ENCODE measurements around the gene RNF227.
A peak's percentile ranks its signal among the peaks of the same experiment; 100 is the strongest.

RNF227 gene

DNA sequence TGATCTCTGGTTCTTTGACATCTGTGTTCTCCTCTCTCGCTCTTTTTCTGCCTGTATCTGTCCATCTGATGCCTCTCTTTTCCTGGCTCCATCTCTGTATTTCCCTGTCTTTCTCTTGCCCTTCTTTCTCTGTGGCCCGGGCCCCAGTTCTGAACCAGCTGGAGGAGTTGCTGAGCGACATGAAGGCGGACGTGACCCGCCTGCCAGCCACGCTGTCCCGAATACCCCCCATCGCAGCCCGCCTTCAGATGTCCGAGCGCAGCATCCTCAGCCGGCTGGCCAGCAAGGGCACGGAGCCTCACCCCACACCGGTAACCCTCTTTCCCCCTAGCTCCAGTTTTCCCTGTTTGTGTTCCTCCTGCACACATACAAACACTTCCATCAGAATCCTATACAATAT lies 5.8 kb downstream of the RNF227 start:
- WGBS, 2 donors (ENCODE audit: extremely low coverage in 2 of 2, insufficient read length in 2 of 2, insufficient replicate concordance in 1 of 2), result no CpG with 5 or more reads among the region's 15 CpGs
- DNase-seq (ENCODE audit: low spot score), result no peak
- no peak overlapping the region for H4K8ac ChIP-seq (ENCODE audit: low read depth, low read length)
- peak overlapping the region; percentile 61 for H3K23ac ChIP-seq (ENCODE audit: low read depth, low read length, poor library complexity)
- H3K4me3 ChIP-seq (ENCODE audit: low read length in 2 of 2), result no peak overlapping the region
- H4K91ac ChIP-seq (ENCODE audit: low read depth, low read length, poor library complexity), result no peak overlapping the region
- peaks cover 11 to 74% of the 10 kb centered on the region in 2 donors for H3K36me3 ChIP-seq (replicated peaks in 1 of 2; ENCODE audit: control insufficient read depth in 2 of 2, insufficient read depth in 2 of 2, low read length in 2 of 2)
- H3K4me2 ChIP-seq (ENCODE audit: insufficient read depth, low read length, poor library complexity, severe bottlenecking), result no peak overlapping the region
- no peak overlapping the region for H3K9ac ChIP-seq (ENCODE audit: low read depth, low read length, poor library complexity)
- no peak overlapping the region for H3K18ac ChIP-seq (ENCODE audit: low read length)
- H2BK12ac ChIP-seq (ENCODE audit: low read length), result no peak overlapping the region
- H2BK5ac ChIP-seq (ENCODE audit: low read length), result no peak overlapping the region
- peaks cover 5% of the 10 kb centered on the region in 2 donors for H3K4me1 ChIP-seq (ENCODE audit: control insufficient read depth in 2 of 2, insufficient read depth in 1 of 2, low read depth in 1 of 2, low read length in 2 of 2)
- no peak overlapping the region for H3K14ac ChIP-seq (ENCODE audit: low read length)
- no peaks in the 10 kb centered on the region for H3K9me3 ChIP-seq (replicated peaks in 1 of 2; ENCODE audit: control insufficient read depth in 2 of 2, insufficient read depth in 1 of 2, low read depth in 1 of 2, low read length in 2 of 2)
- no peak overlapping the region for H2AFZ ChIP-seq (ENCODE audit: low read length)
- no peak overlapping the region for H3K27ac ChIP-seq (replicated peaks; ENCODE audit: low read length)
- no peak overlapping the region for H2AK5ac ChIP-seq (ENCODE audit: low read depth, low read length)
- no peak overlapping the region for H3K4ac ChIP-seq (ENCODE audit: low read length)
- H2BK120ac ChIP-seq (ENCODE audit: low read depth, low read length), result no peak overlapping the region
- no peaks in the 10 kb centered on the region for H3K79me1 ChIP-seq (ENCODE audit: low read depth, low read length)
- no peak overlapping the region for H2BK15ac ChIP-seq (ENCODE audit: low read length)
- H3K27me3 ChIP-seq (ENCODE audit: control insufficient read depth in 3 of 3, insufficient read depth in 3 of 3, low read depth in 1 of 3, low read length in 3 of 3), result no peaks in the 10 kb centered on the region

DNA sequence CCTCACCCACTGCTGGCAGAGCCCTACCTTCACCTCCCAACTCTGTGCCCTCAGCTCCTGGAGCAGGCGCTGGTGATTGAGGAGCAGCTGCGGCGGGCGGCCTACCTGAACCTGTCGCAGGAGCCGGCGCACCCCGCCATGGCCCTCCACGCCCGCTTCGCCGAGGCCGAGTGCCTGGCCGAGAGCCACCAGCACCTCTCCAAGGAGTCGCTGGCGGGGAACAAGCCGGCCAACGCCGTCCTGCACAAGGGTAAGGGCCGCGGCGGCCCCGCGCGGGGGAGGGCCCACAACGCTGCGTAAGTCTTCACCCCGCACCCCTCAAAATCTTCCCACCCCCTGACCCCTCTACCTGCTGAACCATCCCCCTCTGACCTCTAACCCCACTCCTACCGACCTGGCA lies 7.0 kb downstream of the RNF227 start:
- Histone ChIP-seq H3K14ac (ENCODE audit: low read length) (no peak overlapping the region), H2BK5ac (ENCODE audit: low read length) (no peak overlapping the region), H2AFZ (ENCODE audit: low read length) (no peak overlapping the region), H2AK5ac (ENCODE audit: low read depth, low read length) (no peak overlapping the region), H3K9me3 (replicated peaks in 1 of 2; ENCODE audit: control insufficient read depth in 2 of 2, insufficient read depth in 1 of 2, low read depth in 1 of 2, low read length in 2 of 2) (no peaks in the 10 kb centered on the region), H3K18ac (ENCODE audit: low read length) (no peak overlapping the region), H3K4me2 (ENCODE audit: insufficient read depth, low read length, poor library complexity, severe bottlenecking) (no peak overlapping the region), H3K27ac (replicated peaks; ENCODE audit: low read length) (no peak overlapping the region), H3K4ac (ENCODE audit: low read length) (no peak overlapping the region), H3K36me3 (replicated peaks in 1 of 2; ENCODE audit: control insufficient read depth in 2 of 2, insufficient read depth in 2 of 2, low read length in 2 of 2) (peaks cover 18 to 86% of the 10 kb centered on the region in 2 donors), H3K4me3 (ENCODE audit: low read length in 2 of 2) (no peak overlapping the region), H3K9ac (ENCODE audit: low read depth, low read length, poor library complexity) (no peak overlapping the region), H3K79me1 (ENCODE audit: low read depth, low read length) (no peaks in the 10 kb centered on the region), H2BK12ac (ENCODE audit: low read length) (no peak overlapping the region), H3K27me3 (ENCODE audit: control insufficient read depth in 3 of 3, insufficient read depth in 3 of 3, low read depth in 1 of 3, low read length in 3 of 3) (no peaks in the 10 kb centered on the region), H3K23ac (ENCODE audit: low read depth, low read length, poor library complexity) (no peak overlapping the region), H4K8ac (ENCODE audit: low read depth, low read length) (no peak overlapping the region), H4K91ac (ENCODE audit: low read depth, low read length, poor library complexity) (no peak overlapping the region), H2BK120ac (ENCODE audit: low read depth, low read length) (no peak overlapping the region), H3K4me1 (ENCODE audit: control insufficient read depth in 2 of 2, insufficient read depth in 1 of 2, low read depth in 1 of 2, low read length in 2 of 2) (peaks cover 0 to 1% of the 10 kb centered on the region in 2 donors), H2BK15ac (ENCODE audit: low read length) (no peak overlapping the region)
- DNase-seq (ENCODE audit: low spot score), result no peak
- no CpG with 5 or more reads among the region's 29 CpGs for WGBS, 2 donors (ENCODE audit: extremely low coverage in 2 of 2, insufficient read length in 2 of 2, insufficient replicate concordance in 1 of 2)

- Histone ChIP-seq H4K91ac (ENCODE audit: low read depth, low read length, poor library complexity) (no peak overlapping the region), H2AFZ (ENCODE audit: low read length) (no peak overlapping the region), H2BK15ac (ENCODE audit: low read length) (no peak overlapping the region), H3K27ac (replicated peaks; ENCODE audit: low read length) (peak overlapping the region; percentile 59), H3K36me3 (replicated peaks in 1 of 2; ENCODE audit: control insufficient read depth in 2 of 2, insufficient read depth in 2 of 2, low read length in 2 of 2) (peaks cover 18 to 97% of the 10 kb centered on the region in 2 donors), H3K4ac (ENCODE audit: low read length) (no peak overlapping the region), H3K4me3 (ENCODE audit: low read length in 2 of 2) (no peak overlapping the region), H3K18ac (ENCODE audit: low read length) (no peak overlapping the region), H2BK5ac (ENCODE audit: low read length) (no peak overlapping the region), H3K9ac (ENCODE audit: low read depth, low read length, poor library complexity) (no peak overlapping the region), H2AK5ac (ENCODE audit: low read depth, low read length) (no peak overlapping the region), H4K8ac (ENCODE audit: low read depth, low read length) (no peak overlapping the region), H3K4me2 (ENCODE audit: insufficient read depth, low read length, poor library complexity, severe bottlenecking) (no peak overlapping the region), H3K14ac (ENCODE audit: low read length) (no peak overlapping the region), H3K79me1 (ENCODE audit: low read depth, low read length) (no peaks in the 10 kb centered on the region), H3K9me3 (replicated peaks in 1 of 2; ENCODE audit: control insufficient read depth in 2 of 2, insufficient read depth in 1 of 2, low read depth in 1 of 2, low read length in 2 of 2) (no peaks in the 10 kb centered on the region), H3K4me1 (ENCODE audit: control insufficient read depth in 2 of 2, insufficient read depth in 1 of 2, low read depth in 1 of 2, low read length in 2 of 2) (peaks cover 0 to 10% of the 10 kb centered on the region in 2 donors), H2BK120ac (ENCODE audit: low read depth, low read length) (no peak overlapping the region), H3K27me3 (ENCODE audit: control insufficient read depth in 3 of 3, insufficient read depth in 3 of 3, low read depth in 1 of 3, low read length in 3 of 3) (no peaks in the 10 kb centered on the region), H2BK12ac (ENCODE audit: low read length) (no peak overlapping the region), H3K23ac (ENCODE audit: low read depth, low read length, poor library complexity) (no peak overlapping the region)
- DNase-seq (ENCODE audit: low spot score), result no peak
- no CpG with 5 or more reads among the region's 22 CpGs for whole genome bisulfite sequencing, 2 donors (ENCODE audit: extremely low coverage in 2 of 2, insufficient read length in 2 of 2, insufficient replicate concordance in 1 of 2)
These were observed 12.7 kb downstream of the RNF227 start for GRCh38 chr17:7903154-7904103.

- peaks cover 16 to 91% of the 10 kb centered on the region in 2 donors for H3K36me3 ChIP-seq (replicated peaks in 1 of 2; ENCODE audit: control insufficient read depth in 2 of 2, insufficient read depth in 2 of 2, low read length in 2 of 2)
- H4K8ac ChIP-seq (ENCODE audit: low read depth, low read length), result no peak overlapping the region
- no peak overlapping the region for H3K4me2 ChIP-seq (ENCODE audit: insufficient read depth, low read length, poor library complexity, severe bottlenecking)
- no peak overlapping the region for H2AFZ ChIP-seq (ENCODE audit: low read length)
- H3K27ac ChIP-seq (replicated peaks; ENCODE audit: low read length), result no peak overlapping the region
- no peak overlapping the region for H3K14ac ChIP-seq (ENCODE audit: low read length)
- H3K18ac ChIP-seq (ENCODE audit: low read length), result no peak overlapping the region
- H2AK5ac ChIP-seq (ENCODE audit: low read depth, low read length), result no peak overlapping the region
- H3K9me3 ChIP-seq (replicated peaks in 1 of 2; ENCODE audit: control insufficient read depth in 2 of 2, insufficient read depth in 1 of 2, low read depth in 1 of 2, low read length in 2 of 2), result no peaks in the 10 kb centered on the region
- WGBS, 2 donors (ENCODE audit: extremely low coverage in 2 of 2, insufficient read length in 2 of 2, insufficient replicate concordance in 1 of 2), result no CpG with 5 or more reads among the region's 6 CpGs
- H3K27me3 ChIP-seq (ENCODE audit: control insufficient read depth in 3 of 3, insufficient read depth in 3 of 3, low read depth in 1 of 3, low read length in 3 of 3), result no peaks in the 10 kb centered on the region
- DNase-seq (ENCODE audit: low spot score), result no peak
- no peak overlapping the region for H2BK120ac ChIP-seq (ENCODE audit: low read depth, low read length)
- no peaks in the 10 kb centered on the region for H3K79me1 ChIP-seq (ENCODE audit: low read depth, low read length)
- H3K4me1 ChIP-seq (ENCODE audit: control insufficient read depth in 2 of 2, insufficient read depth in 1 of 2, low read depth in 1 of 2, low read length in 2 of 2), result peaks cover 0 to under 1% of the 10 kb centered on the region in 2 donors
- no peak overlapping the region for H2BK5ac ChIP-seq (ENCODE audit: low read length)
- no peak overlapping the region for H2BK12ac ChIP-seq (ENCODE audit: low read length)
- H3K9ac ChIP-seq (ENCODE audit: low read depth, low read length, poor library complexity), result no peak overlapping the region
- no peak overlapping the region for H4K91ac ChIP-seq (ENCODE audit: low read depth, low read length, poor library complexity)
- H3K23ac ChIP-seq (ENCODE audit: low read depth, low read length, poor library complexity), result no peak overlapping the region
- H2BK15ac ChIP-seq (ENCODE audit: low read length), result no peak overlapping the region
- no peak overlapping the region for H3K4ac ChIP-seq (ENCODE audit: low read length)
- H3K4me3 ChIP-seq (ENCODE audit: low read length in 2 of 2), result no peak overlapping the region
These were observed 18.3 kb downstream of the RNF227 start for GRCh38 chr17:7897773-7898172.
